ENCODE measurements around the gene PCDHA7. TPM values are rescaled to one million over a fixed set of nuclear protein-coding genes. Genes with fewer than 3 reads are reported as not detected.
"Not testable (repeated sequence)": the region's sequence is repeated elsewhere in the genome, so short reads cannot be mapped to it uniquely, and the experiment has no call there.

The PCDHA7 gene
- total RNA-seq, 1 experiment from 2014 or later = 0.48 TPM

- H3K18ac ChIP-seq (ENCODE audit: insufficient read length, low read depth, low read length); H3T11ph ChIP-seq (ENCODE audit: low read length); H2BK15ac ChIP-seq (ENCODE audit: low read depth, low read length); H3K79me1 ChIP-seq (ENCODE audit: insufficient read depth, low read depth, low read length, poor library complexity, severe bottlenecking); H3K14ac ChIP-seq (ENCODE audit: insufficient read depth, low read length); H4K91ac ChIP-seq (ENCODE audit: insufficient read length, low read depth, low read length); H2AFZ ChIP-seq (ENCODE audit: low read length); H2BK20ac ChIP-seq (ENCODE audit: low read depth, low read length, poor library complexity, severe bottlenecking); H3K27ac ChIP-seq (ENCODE audit: insufficient read length, low read depth, low read length); H3K23me2 ChIP-seq (ENCODE audit: insufficient read length, low read depth, low read length, poor library complexity, severe bottlenecking); H3K4me2 ChIP-seq (ENCODE audit: insufficient read depth, insufficient read length, low read length); H3K27me3 Mint-ChIP-seq (ENCODE audit: low read depth); H4K20me1 ChIP-seq (ENCODE audit: control insufficient read depth, insufficient read depth, insufficient read length); H3K4ac ChIP-seq (ENCODE audit: low read depth, low read length); H3K79me2 ChIP-seq (ENCODE audit: insufficient read depth, low read length); H3K4me1 ChIP-seq (ENCODE audit: insufficient read depth, low read length); H3K9ac ChIP-seq (ENCODE audit: extremely low read depth, insufficient read length, low read length); H4K8ac ChIP-seq (replicated peaks; ENCODE audit: insufficient read length, low read depth, low read length); DNase-seq; H3K27ac Mint-ChIP-seq; H4K5ac ChIP-seq (ENCODE audit: insufficient read length, low read depth, low read length); H3K4me1 Mint-ChIP-seq; H3K27me3 ChIP-seq (ENCODE audit: insufficient read depth, low read length); H2BK120ac ChIP-seq (ENCODE audit: low read depth, low read length, poor library complexity, severe bottlenecking); H2AK5ac ChIP-seq (ENCODE audit: insufficient read length, low read length); H3K9me3 ChIP-seq (ENCODE audit: control insufficient read depth, low read depth, low read length); H2BK5ac ChIP-seq (ENCODE audit: insufficient read length, low read length); H3K56ac ChIP-seq (ENCODE audit: insufficient read length, low read depth, low read length); H3K23ac ChIP-seq (ENCODE audit: insufficient read length, low read depth, low read length); H3K4me3 Mint-ChIP-seq; H2BK12ac ChIP-seq (ENCODE audit: insufficient read length, low read depth, low read length): not testable (repeated sequence)
- WGBS (ENCODE audit: extremely low coverage, insufficient read length, low lambda C conversion rate) = no CpG with 5 or more reads among the region's 70 CpGs
- H3K9me3 Mint-ChIP-seq = peaks cover 66 to 70% of the 10 kb centered on the region in 2 experiments
- H3K36me3 Mint-ChIP-seq (ENCODE audit: insufficient read depth in 1 of 3, low read depth in 3 of 3) = peaks cover 11 to 19% (median 13%) of the 10 kb centered on the region in 3 experiments
Observed at GRCh38 chr5:140787849-140788504, 46.1 kb upstream of the PCDHA7 start.

All from H9 (cell line).